ENCODE results near the gene ATF5. TPM values are rescaled to one million over a fixed set of nuclear protein-coding genes. Genes with fewer than 3 reads are reported as not detected.

Gene ATF5
- total RNA-seq, 1 donor from 2014 or later: 20.1 TPM

DNA sequence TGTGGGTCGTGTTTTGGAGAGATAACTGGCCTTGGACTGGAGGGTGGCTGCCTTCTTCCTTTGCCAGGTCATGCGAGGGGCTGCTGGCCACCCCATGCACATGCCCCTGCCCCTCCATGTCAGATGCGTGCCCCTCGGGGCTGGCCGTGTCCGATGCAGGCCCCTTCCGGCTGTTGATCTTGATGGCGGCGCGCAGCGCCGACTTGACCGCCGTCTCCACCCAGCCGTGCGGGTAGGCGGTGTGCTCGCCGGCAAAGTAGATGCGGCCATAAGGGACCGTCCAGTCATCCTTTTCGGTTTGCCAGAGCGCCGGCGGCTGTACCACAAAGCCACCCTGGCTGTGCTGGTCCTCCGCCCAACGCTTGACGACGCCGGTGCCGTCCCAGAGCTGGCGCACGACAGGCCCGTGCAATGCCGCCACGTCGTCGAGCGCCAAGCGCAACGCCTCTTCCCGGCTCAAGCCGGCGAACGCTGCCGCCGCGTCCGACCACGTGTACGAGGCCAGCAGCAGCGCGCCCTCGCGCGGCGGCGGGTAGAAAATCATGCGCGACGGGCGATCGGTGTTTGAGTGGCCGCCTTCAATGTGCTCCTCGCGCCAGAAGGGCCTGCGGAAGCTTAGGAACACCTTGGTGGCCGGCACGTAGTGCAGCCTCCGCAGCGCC is 39.2 kb upstream of the ATF5 start:
- H3K4me3 Mint-ChIP-seq (ENCODE audit: unreplicated experiment): peak overlapping the region; percentile 60
- no peaks in the 10 kb centered on the region for H3K9me3 Mint-ChIP-seq (ENCODE audit: unreplicated experiment)

DNA sequence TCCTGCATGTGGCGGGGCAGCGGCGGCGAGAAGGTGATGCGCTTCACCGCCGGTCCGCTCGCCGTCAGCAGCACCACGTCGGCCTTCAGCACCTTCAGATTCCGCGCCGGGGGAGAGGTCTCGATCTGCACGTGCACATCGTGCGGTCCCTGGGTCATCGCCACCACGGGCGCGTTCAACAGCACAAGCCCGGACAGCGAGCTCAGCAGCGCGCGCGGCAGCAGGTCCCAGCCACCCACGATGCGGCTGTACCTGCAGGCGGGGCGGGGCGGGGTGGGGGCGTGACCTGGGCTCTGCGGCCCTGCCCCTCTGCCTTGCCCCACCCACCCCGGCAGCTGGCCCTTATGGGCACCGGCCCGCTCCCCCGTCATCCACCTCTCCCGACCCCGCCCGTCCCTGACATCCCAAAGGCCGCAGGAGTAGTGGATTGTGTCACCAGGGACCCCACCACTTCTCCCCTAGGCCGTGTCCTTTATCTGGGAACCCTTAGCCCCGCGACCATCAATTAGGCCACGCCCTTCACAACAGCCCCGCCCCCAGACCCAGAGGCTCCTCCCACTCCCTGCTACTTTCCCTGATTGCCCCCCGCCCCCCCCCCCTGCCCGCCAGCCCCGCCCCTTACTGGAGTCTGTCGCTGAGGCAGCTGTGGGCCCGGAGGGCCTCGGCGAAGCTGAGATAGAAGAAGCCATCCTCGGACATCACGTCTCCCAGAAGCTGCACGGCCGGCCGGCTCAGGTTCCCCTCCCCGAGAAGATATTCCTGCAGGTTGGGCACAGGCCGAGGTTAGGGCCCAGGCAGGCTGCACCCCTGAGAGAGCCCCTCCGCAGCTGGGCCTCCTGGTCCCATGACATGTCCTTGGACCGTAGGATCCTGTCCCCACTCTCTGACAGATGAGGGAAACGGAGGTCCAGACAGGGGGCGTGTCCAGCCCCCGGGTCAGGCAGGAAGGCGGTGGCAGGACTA is 38.4 kb upstream of the ATF5 start:
- Mint-ChIP-seq H3K4me1 (ENCODE audit: unreplicated experiment) (peaks cover 8% of the 10 kb centered on the region), H3K27ac (ENCODE audit: unreplicated experiment) (no peak overlapping the region), H3K4me3 (ENCODE audit: unreplicated experiment) (peak overlapping the region; percentile 60), H3K27me3 (ENCODE audit: unreplicated experiment) (peaks cover 6% of the 10 kb centered on the region), H3K9me3 (ENCODE audit: unreplicated experiment) (no peaks in the 10 kb centered on the region), H3K36me3 (ENCODE audit: unreplicated experiment) (no peaks in the 10 kb centered on the region)
- TF ChIP-seq, protein P1, sequence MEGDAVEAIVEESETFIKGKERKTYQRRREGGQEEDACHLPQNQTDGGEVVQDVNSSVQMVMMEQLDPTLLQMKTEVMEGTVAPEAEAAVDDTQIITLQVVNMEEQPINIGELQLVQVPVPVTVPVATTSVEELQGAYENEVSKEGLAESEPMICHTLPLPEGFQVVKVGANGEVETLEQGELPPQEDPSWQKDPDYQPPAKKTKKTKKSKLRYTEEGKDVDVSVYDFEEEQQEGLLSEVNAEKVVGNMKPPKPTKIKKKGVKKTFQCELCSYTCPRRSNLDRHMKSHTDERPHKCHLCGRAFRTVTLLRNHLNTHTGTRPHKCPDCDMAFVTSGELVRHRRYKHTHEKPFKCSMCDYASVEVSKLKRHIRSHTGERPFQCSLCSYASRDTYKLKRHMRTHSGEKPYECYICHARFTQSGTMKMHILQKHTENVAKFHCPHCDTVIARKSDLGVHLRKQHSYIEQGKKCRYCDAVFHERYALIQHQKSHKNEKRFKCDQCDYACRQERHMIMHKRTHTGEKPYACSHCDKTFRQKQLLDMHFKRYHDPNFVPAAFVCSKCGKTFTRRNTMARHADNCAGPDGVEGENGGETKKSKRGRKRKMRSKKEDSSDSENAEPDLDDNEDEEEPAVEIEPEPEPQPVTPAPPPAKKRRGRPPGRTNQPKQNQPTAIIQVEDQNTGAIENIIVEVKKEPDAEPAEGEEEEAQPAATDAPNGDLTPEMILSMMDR (IDR thresholded peaks at IDR 0.05): peak; percentile 1
- DNase-seq (ENCODE audit: extremely low spot score, unreplicated experiment): no peak

More for the DNA sequence above, 39.2 kb upstream of the ATF5 start:
- TF ChIP-seq, protein P1 (IDR thresholded peaks at IDR 0.05): peak; percentile 75
- Mint-ChIP-seq H3K36me3 (ENCODE audit: unreplicated experiment) (peaks cover 2% of the 10 kb centered on the region), H3K4me1 (ENCODE audit: unreplicated experiment) (peaks cover 8% of the 10 kb centered on the region), H3K27ac (ENCODE audit: unreplicated experiment) (no peak overlapping the region), H3K27me3 (ENCODE audit: unreplicated experiment) (peaks cover 6% of the 10 kb centered on the region)
- no peak for DNase-seq (ENCODE audit: extremely low spot score, unreplicated experiment)

DNA sequence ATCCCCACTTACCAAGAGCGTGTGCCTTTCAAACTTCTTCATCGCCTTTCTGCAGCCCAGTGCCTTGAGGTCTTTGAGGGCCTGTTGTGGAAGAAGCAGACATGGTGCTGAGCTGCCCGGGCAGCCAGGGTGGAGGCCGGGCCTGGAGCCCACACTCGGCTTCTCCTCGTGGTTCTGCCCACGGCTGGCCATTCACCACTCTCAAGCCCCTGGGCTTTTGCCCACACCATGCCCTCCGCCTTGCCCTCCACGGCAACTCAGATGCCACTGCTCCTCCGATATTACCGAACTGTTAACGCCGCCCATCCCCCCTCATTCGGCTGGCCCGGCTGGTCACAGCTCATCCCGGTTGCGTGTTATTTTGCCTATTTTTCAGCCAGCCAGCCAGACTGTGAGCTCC is 37.6 kb upstream of the ATF5 start:
- Mint-ChIP-seq H3K36me3 (ENCODE audit: unreplicated experiment) (no peaks in the 10 kb centered on the region), H3K9me3 (ENCODE audit: unreplicated experiment) (no peaks in the 10 kb centered on the region), H3K27me3 (ENCODE audit: unreplicated experiment) (peaks cover 6% of the 10 kb centered on the region), H3K4me1 (ENCODE audit: unreplicated experiment) (peaks cover 8% of the 10 kb centered on the region), H3K27ac (ENCODE audit: unreplicated experiment) (no peak overlapping the region), H3K4me3 (ENCODE audit: unreplicated experiment) (no peak overlapping the region)
- TF ChIP-seq, protein P1 (IDR thresholded peaks at IDR 0.05): no peak
- no peak for DNase-seq (ENCODE audit: extremely low spot score, unreplicated experiment)

DNA sequence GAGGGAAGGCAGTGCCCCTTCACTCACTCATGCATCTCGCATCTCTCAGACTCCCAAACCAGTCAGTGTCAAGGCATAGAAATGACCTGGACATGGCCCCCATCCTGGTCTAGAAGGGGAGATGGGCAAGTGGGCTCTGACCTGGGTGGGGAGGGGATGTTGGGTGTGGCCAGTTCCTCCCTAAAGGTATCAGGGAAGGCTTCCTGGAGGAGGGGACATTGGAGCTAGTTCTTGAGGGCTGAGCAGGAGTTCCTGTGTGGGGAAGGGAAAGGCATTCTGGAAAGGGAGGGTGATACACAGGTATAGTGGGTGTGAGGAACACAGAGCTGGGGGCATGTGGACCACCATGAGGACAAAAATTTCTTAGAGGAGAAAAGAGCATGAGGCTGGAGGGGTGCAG is 36.3 kb upstream of the ATF5 start:
- no peaks in the 10 kb centered on the region for H3K36me3 Mint-ChIP-seq (ENCODE audit: unreplicated experiment)
- H3K4me1 Mint-ChIP-seq (ENCODE audit: unreplicated experiment): peaks cover 14% of the 10 kb centered on the region
- H3K27me3 Mint-ChIP-seq (ENCODE audit: unreplicated experiment): peaks cover 6% of the 10 kb centered on the region
- H3K27ac Mint-ChIP-seq (ENCODE audit: unreplicated experiment): no peak overlapping the region
- H3K4me3 Mint-ChIP-seq (ENCODE audit: unreplicated experiment): no peak overlapping the region
- TF ChIP-seq, protein P1 (IDR thresholded peaks at IDR 0.05): no peak
- H3K9me3 Mint-ChIP-seq (ENCODE audit: unreplicated experiment): no peaks in the 10 kb centered on the region
- no peak for DNase-seq (ENCODE audit: extremely low spot score, unreplicated experiment)

Data from osteocyte (in vitro differentiated cells).